Skeletal muscle satellite cell (primary cell): ENCODE data around the gene EPOP.

Experiments used
- H3K27me3 ChIP-seq: 2 replicates; pipeline ENCODE4 v1.7.0; 2013; ENCODE audit warnings: low read length; ENCODE audit not compliant: control insufficient read depth, insufficient read depth
- H3K36me3 ChIP-seq: 2 replicates; pipeline ENCODE4 v1.7.0; 2013; ENCODE audit warnings: mild to moderate bottlenecking, control low read depth, low read length; ENCODE audit not compliant: insufficient read depth
- H3K4me1 ChIP-seq: 2 replicates; pipeline ENCODE4 v1.7.0; 2013; ENCODE audit warnings: low read length; ENCODE audit not compliant: control insufficient read depth, insufficient read depth
- H3K4me2 ChIP-seq: 2 replicates; pipeline ENCODE4 v1.7.0; 2013; ENCODE audit warnings: mild to moderate bottlenecking, low read length
- H3K4me3 ChIP-seq: 2 replicates; pipeline ENCODE4 v1.7.0; 2013; ENCODE audit warnings: low read length
- H3K9ac ChIP-seq: 2 replicates; pipeline ENCODE4 v1.7.0; 2013; ENCODE audit warnings: mild to moderate bottlenecking, low read depth, low read length, moderate library complexity
- H3K9me3 ChIP-seq: replicated peaks from 2 replicates; pipeline ENCODE4 v1.7.0; 2013; ENCODE audit warnings: mild to moderate bottlenecking, control low read depth, low read length

The EPOP gene

DNA sequence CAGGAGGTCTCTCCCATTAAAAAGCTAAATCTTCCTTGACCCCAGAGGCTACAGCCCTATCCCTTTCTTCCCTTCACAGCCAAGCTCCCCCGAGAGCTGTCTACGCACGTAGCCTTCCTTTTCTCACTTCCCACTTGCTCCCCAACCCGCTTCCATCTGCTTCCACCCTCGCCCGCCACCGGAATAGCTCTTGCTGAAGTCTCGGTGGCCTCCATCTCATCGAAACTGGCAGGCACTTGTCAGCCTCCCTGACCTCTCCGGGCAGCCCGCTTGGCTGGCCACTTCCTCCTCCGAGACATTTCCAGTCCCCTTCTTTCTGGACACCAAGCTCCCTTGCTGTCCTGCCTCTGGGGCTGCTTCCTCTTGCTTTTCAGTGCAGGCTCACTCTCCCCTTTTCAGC lies 10.7 kb upstream of the EPOP start:
- Histone ChIP-seq H3K4me1 (no peaks in the 10 kb centered on the region), H3K9me3 (no peaks in the 10 kb centered on the region), H3K4me2 (no peak overlapping the region), H3K36me3 (no peaks in the 10 kb centered on the region), H3K4me3 (no peak overlapping the region), H3K9ac (no peak overlapping the region), H3K27me3 (peaks cover under 1% of the 10 kb centered on the region)

GRCh38 chr17:38681096-38681495 lies 6.3 kb upstream of the EPOP start:
- no peak overlapping the region for H3K4me3 ChIP-seq
- peaks cover 7% of the 10 kb centered on the region for H3K4me1 ChIP-seq
- H3K9ac ChIP-seq = no peak overlapping the region
- no peaks in the 10 kb centered on the region for H3K36me3 ChIP-seq
- H3K27me3 ChIP-seq = no peaks in the 10 kb centered on the region
- H3K9me3 ChIP-seq = no peaks in the 10 kb centered on the region
- no peak overlapping the region for H3K4me2 ChIP-seq

- H3K9ac ChIP-seq = no peak overlapping the region
- no peaks in the 10 kb centered on the region for H3K9me3 ChIP-seq
- H3K36me3 ChIP-seq = no peaks in the 10 kb centered on the region
- no peak overlapping the region for H3K4me2 ChIP-seq
- H3K27me3 ChIP-seq = peaks cover 12% of the 10 kb centered on the region
- no peak overlapping the region for H3K4me3 ChIP-seq
- peaks cover 21% of the 10 kb centered on the region for H3K4me1 ChIP-seq
Measured at GRCh38 chr17:38677819-38678218, 3.1 kb upstream of the EPOP start.

DNA sequence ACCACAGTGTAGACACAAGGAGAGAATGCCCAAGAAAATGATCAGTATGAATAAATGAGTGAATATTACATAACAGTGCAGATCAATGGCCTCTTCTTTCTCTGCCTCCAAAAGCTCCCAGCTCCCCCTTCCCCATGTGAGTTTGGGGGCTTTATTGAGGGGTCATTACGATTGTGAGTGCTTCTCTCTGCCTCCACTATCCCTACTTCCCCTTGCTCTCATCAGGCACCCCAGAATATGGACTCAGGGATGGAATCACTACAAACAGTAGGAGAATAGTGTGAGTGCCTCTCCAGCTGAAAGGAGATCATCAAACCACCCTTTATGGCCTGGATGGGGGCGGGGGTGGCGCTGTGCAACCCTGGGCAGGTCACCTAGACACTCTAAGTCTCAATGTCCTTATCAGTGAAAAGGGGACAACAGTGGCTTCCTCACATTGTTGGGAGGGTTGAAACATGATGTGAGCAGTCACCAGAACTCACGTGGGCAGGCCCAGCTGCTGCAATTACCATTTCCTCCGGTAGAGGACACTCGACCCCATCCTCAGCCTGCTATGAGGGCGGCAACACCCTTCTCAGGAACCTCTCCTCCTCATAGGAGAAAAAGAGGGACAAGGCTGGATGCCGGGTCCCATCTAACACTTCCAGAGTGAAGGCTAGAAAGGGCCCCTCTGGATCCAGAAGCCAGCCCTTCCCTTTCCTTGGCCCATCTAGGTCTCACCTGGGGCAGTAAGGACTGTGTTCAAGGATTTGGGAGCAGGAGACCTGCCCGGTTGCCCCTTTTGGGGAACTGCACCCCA lies 2.1 kb upstream of the EPOP start:
- H3K4me3 ChIP-seq = no peak overlapping the region
- H3K9ac ChIP-seq = no peak overlapping the region
- peaks cover 21% of the 10 kb centered on the region for H3K27me3 ChIP-seq
- no peaks in the 10 kb centered on the region for H3K9me3 ChIP-seq
- H3K4me1 ChIP-seq = peaks cover 21% of the 10 kb centered on the region
- H3K4me2 ChIP-seq = peak overlapping the region; percentile 65
- no peaks in the 10 kb centered on the region for H3K36me3 ChIP-seq

DNA sequence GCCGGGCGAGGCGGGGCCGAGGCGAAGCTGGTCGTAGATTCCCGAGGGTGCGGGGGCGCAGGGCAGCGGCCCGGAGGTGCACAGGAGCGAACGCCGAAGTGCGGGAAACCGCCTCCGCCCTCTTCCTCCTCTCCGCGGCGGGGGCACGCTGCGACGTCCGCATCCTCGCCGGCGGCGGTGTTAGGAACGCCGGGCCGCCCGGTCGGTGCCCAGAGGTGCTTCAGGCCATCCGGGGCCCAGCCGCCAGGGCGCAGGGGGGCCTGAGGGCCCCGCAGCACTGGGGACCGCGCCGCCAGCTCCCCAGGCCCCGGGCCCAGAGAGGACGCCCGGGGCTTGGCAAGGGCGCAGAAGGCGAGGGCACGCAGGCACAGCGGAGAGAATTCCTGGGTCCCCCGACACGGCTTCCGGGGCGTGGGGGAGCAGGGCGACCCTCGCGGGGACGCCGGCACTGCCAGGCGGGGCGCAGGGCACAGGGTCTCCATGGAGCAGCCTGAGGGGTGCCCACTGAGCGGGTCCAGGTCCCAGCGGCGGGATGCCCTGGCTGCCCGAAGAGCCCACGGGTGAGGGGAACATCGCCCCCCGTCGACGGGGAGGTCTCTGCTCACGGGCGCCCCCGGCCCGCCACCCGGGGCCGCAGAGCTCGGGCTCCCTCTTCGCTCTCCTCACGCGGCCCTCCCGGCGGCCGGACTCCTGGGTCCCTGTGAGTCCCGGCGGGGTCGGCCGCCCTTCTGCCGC lies 576 bp downstream of the EPOP start:
- Histone ChIP-seq H3K9me3 (no peaks in the 10 kb centered on the region), H3K27me3 (peaks cover 39% of the 10 kb centered on the region), H3K4me2 (peak overlapping the region; percentile 90), H3K4me1 (peaks cover 21% of the 10 kb centered on the region), H3K36me3 (no peaks in the 10 kb centered on the region), H3K4me3 (peak overlapping the region; percentile 74), H3K9ac (peak overlapping the region; percentile 78)

DNA sequence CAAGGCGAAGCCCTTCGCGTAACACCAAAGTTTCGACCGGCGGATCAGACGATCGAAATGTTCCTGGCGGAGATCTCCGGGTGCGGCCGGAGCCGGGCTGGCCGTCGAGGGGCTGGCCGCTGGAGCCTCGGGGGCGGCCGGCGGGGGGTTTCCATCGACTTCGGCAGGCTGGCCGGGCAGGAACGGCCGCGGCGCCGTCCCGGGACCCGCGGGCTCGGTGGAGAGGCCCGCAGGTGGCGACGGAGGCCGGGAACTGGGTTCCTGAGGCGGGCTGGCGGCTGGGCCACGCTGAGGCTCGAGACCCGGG lies 1.1 kb downstream of the EPOP start:
- Histone ChIP-seq H3K4me1 (peaks cover 21% of the 10 kb centered on the region), H3K36me3 (no peaks in the 10 kb centered on the region), H3K9me3 (no peaks in the 10 kb centered on the region), H3K4me2 (peak overlapping the region; percentile 90), H3K9ac (no peak overlapping the region), H3K4me3 (peak overlapping the region; percentile 74), H3K27me3 (peaks cover 44% of the 10 kb centered on the region)

DNA sequence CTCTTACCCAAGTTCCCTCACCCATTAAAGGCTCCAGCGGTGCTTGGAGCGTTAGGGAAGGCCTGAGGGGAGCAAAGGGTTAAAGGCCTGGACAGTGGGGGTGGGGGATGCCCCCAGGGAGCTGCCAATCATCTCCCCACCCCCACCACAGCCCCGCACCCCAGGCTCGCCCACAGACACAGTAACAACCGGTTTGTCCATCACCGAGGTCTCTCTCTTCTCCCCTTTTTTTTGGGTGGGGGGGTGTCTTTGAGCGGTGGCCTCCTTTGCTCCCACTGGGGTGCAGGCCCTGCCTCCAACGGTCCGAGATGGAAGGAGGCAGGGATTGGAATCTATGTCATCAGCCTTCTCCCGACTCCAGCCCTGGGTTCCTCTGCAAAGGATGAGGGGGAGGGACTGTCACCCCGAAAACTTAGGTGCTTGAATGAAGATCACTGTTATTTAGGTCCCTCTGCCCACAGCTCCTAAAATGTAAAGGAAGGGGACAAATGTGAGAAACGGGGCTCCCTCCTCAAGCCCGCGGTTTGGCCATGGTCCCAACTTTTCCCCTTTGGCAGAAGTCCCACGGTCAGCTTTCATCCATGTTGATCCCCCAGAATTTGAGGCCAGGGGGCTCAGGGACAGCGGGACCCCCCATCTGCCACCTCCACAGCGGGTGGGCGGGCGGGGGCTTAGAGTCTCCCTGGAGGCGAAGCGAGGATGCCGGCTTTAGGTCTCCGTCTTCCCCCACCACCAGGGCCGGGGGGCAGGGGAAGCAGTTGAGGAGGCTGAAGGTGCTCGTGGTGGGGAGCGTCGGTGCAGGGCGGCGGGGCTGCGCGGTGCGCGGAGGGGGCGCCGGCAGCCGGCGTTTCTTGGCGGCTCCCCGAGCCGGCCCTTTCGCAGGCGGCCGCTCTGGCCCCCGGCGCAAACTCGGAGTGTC lies 1.7 kb downstream of the EPOP start:
- no peak overlapping the region for H3K4me3 ChIP-seq
- no peaks in the 10 kb centered on the region for H3K36me3 ChIP-seq
- H3K27me3 ChIP-seq = peaks cover 50% of the 10 kb centered on the region
- peak overlapping the region; percentile 90 for H3K4me2 ChIP-seq
- H3K4me1 ChIP-seq = peaks cover 21% of the 10 kb centered on the region
- H3K9me3 ChIP-seq = no peaks in the 10 kb centered on the region
- H3K9ac ChIP-seq = no peak overlapping the region

- Histone ChIP-seq H3K4me1 (peaks cover 19% of the 10 kb centered on the region), H3K4me2 (no peak overlapping the region), H3K36me3 (no peaks in the 10 kb centered on the region), H3K27me3 (peaks cover 50% of the 10 kb centered on the region), H3K9ac (no peak overlapping the region), H3K9me3 (no peaks in the 10 kb centered on the region), H3K4me3 (no peak overlapping the region)
Measured at GRCh38 chr17:38671939-38672720, 2.6 kb downstream of the EPOP start.

DNA sequence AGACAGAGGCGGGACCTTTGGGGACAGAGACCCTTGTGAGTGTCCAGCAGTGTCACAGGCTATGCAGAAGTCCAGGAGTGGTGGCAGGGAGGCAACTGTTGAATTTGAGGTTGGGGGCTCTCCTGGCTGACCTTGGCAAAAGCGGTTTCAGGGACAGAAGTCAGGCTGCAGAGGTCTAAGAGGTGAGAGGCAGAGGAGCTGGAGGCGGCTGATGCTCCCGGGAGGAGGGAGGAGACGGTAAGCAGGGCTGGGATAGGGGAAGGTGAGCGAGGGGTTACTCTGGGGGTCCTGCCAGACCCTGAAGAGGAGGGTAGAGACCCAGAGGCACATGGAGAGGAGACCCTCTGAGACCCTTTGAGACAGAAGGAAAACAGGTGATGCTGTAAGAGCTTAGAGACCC lies 5.2 kb downstream of the EPOP start:
- H3K27me3 ChIP-seq = peaks cover 52% of the 10 kb centered on the region
- no peak overlapping the region for H3K9ac ChIP-seq
- H3K4me1 ChIP-seq = peaks cover 7% of the 10 kb centered on the region
- H3K36me3 ChIP-seq = no peaks in the 10 kb centered on the region
- H3K4me3 ChIP-seq = no peak overlapping the region
- no peak overlapping the region for H3K4me2 ChIP-seq
- H3K9me3 ChIP-seq = no peaks in the 10 kb centered on the region

DNA sequence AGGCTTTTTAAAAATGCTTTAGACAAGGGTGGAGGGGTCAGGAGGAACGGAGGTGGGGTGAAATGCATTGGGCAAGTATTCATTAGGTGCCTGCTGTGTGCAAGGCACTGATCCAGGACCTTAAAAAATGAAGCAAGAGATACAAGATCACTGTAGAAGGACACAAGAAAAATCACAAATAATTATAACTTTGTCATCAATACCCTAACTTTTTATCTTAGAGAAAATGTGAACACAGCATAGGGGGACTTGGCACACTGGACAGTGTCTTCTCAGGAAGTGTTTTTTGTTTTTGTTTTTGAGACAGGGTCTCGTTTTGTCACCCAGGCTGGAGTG lies 7.0 kb downstream of the EPOP start:
- peaks cover 40% of the 10 kb centered on the region for H3K27me3 ChIP-seq

More for the DNA sequence above, 7.0 kb downstream of the EPOP start:
- no peaks in the 10 kb centered on the region for H3K9me3 ChIP-seq
- H3K36me3 ChIP-seq = no peaks in the 10 kb centered on the region
- H3K4me2 ChIP-seq = no peak overlapping the region
- H3K4me3 ChIP-seq = no peak overlapping the region
- H3K9ac ChIP-seq = no peak overlapping the region
- H3K4me1 ChIP-seq = no peaks in the 10 kb centered on the region
